H1 (cell line): ENCODE data around the gene MTX3. TPM values are rescaled to one million over a fixed set of nuclear protein-coding genes. Genes with fewer than 3 reads are reported as not detected.

Source experiments
- polyA plus RNA-seq, 7 experiments: library from polyadenylated mRNA; depleted of rRNA in 3 of 7; stranded (reverse) in 5 of 7; unstranded in 2 of 7; fragments of >200 nt in 5 of 7; fragments of 200-250 nt in 2 of 7; gene quantifications; 1 replicate in 5 of 7; 2 replicates in 1 of 7; 4 replicates in 1 of 7; pipeline versions ENCODE4 v1.2.1 to v1.2.3, GENCODE V29; 2011 to 2013; ENCODE audit warnings: missing spikeins in 2 of 7, mixed read lengths in 2 of 7
- small RNA-seq: library from polyadenylated mRNA; stranded (forward); fragments of <200 nt; extraction: miRNeasy Mini kit (QIAGEN cat#:217004); gene quantifications from one replicate; pipeline ENCODE3, GENCODE V24; 2013; ENCODE audit not compliant: insufficient read depth
- total RNA-seq: library from RNA; stranded (reverse); fragmentation: NEBNext Ultra II Directional; extraction: Animal tissue kit (Norgen Biotek cat#: 25700); gene quantifications from 2 replicates; pipeline ENCODE4 v1.2.1, GENCODE V29; 2021

The MTX3 gene
- total and polyA plus RNA-seq, 2 of the 8 experiments (the other 6 are each of a cell fraction or from before 2014, with no cell fraction given) = 9.4 to 28.8 TPM

Small RNA genes lying within 50 kb of the gene (small RNA-seq; reads per million reads assigned to genes)
- gene TRMT112P2 = not detected

Other genes with a start within 250 kb of the MTX3 start
- gene THBS4, start 44.1 kb upstream of the MTX3 start, total RNA-seq = 12.8 and 14.2 TPM in 2 replicates
- gene THBS4, start 44.1 kb upstream of the MTX3 start, polyA plus RNA-seq (2011; rRNA removed) = 25.4 and 27.5 TPM in 2 replicates